Cortex of kidney (tissue), 1 donor: Measurements from ENCODE around the gene CYP26A1.

Source experiments
- DNase-seq: peaks from one replicate; lab custom pipeline; 2025; lab: John Stamatoyannopoulos, UW

The CYP26A1 gene

DNA sequence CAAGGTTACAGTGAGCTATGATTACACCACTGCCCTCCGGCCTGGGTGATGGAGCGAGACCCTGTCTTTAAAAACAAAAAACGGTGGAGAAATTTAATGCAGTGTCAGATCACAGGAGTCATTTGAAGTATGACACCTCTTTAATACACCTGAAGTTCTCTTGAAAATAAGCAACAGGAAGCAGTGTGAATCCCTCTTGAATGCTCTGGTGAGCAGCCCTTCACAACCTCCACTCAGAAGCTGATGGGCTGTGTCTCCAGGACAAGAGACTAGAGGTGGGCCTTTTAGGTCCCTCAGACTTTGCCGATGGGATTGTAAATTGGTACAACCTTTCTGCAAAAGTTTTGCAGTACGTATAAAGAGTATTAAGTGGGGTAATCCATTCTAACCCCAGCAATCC is 50.1 kb downstream of the CYP26A1 start:
- DNase-seq: no peak

GRCh38 chr10:93124580-93125318 is 51.1 kb downstream of the CYP26A1 start:
- DNase-seq: no peak

GRCh38 chr10:93125966-93126365 is 52.3 kb downstream of the CYP26A1 start:
- DNase-seq: no peak

- DNase-seq: no peak
Measured at GRCh38 chr10:93126483-93127052, 52.9 kb downstream of the CYP26A1 start.
